Subcutaneous adipose tissue (tissue), 4 donors: ENCODE results near the gene ARHGAP44. TPM values are rescaled to one million over a fixed set of nuclear protein-coding genes. Genes with fewer than 3 reads are reported as not detected.

Experiments used
- CTCF ChIP-seq: fragments of 450-650 bp; IDR thresholded peaks from one replicate; pipeline ENCODE4 v1.5.1; 2016; ENCODE audit warnings: low read depth, mild to moderate bottlenecking, control low read depth, antibody characterized with exemption, moderate library complexity
- small RNA-seq: library from RNA; depleted of rRNA; stranded (forward); fragments of <200 nt; gene quantifications from one replicate; pipeline ENCODE3, GENCODE V24; 2016
- total RNA-seq, 4 donors: library from RNA; depleted of rRNA; stranded (reverse); fragments of >200 nt; gene quantifications; one replicate each; pipeline ENCODE4 v1.1.0, GENCODE V29; 2016

The ARHGAP44 gene
- total RNA-seq, 4 donors from 2014 or later: 1.3 to 3.4 (median 1.9) TPM

- no peak for TF ChIP-seq CTCF
Measured at GRCh38 chr17:13035420-13035819, 246.1 kb downstream of the ARHGAP44 start.

GRCh38 chr17:13036751-13037150 lies 247.5 kb downstream of the ARHGAP44 start:
- TF ChIP-seq CTCF: no peak

GRCh38 chr17:13038931-13039665 lies 249.8 kb downstream of the ARHGAP44 start:
- TF ChIP-seq CTCF: no peak

Small RNAs within 50 kb of the gene (small RNA-seq; reads per million reads assigned to genes)
- gene MIR1269B: not detected

Other genes starting within 250 kb of the ARHGAP44 start
- gene MYOCD, start 123.6 kb upstream of the ARHGAP44 start, total RNA-seq: 1 to 10 TPM in 2 of 4 donors, under 1 TPM in 2; 0.65 to 8.5 (median 0.98) TPM
- 10 to 100 TPM; 60.1 to 85.9 (median 63.7) TPM for gene ELAC2, start 228.5 kb downstream of the ARHGAP44 start, total RNA-seq